ENCODE results near the gene ITPR2.
A peak's percentile ranks its signal among the peaks of the same experiment; 100 is the strongest.
"Not testable (repeated sequence)": the region's sequence is repeated elsewhere in the genome, so short reads cannot be mapped to it uniquely, and the experiment has no call there.

The ITPR2 gene

DNA sequence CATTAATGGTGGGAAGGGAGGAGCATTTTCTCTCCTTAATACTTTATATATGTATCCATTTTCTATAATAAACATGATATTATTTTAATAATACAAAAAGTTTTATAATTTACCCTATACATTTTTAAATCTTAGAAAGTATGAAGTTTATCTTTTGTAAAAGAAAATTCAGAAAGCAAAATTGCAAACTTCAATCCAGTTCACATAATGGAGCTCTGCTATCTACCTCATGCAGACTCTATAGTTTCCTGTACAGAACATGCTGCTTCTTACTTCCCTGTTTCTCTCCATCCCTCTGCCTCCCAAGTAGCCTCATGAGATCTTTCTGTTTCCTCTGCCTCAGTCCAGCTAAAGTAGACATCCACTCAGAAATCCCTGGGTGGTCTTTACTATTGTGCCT, 402.4 kb downstream of the ITPR2 start:
- DNase-seq, result not testable (repeated sequence)

DNA sequence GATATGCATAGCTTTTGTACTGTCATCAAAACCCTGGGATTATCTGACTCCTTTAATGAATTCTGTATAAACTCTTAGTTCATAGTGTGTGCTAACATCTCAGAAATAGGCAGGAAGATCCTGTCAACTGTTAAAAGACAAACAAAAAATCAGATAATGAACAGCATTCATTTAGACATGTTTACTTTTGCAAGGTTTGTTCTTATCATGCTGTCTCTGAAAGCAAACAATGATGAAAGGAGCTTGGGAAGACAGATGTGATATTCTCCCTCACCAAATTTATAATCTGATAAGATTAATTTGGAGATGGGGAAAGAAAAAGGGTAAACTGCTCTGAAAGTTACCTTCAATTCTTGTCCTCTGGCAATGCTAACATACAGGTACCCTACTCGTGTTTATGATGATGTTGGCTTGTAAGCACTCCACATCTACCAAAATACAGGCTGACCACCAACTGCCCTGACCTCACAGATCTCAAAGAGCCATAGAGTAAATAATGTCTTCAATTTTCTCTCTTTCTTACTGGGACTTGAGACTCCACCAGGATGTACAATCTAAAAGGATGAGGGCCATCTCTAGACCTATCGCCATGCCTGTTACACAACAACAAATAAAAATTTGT, 403.8 kb downstream of the ITPR2 start:
- no peak for DNase-seq

DNA sequence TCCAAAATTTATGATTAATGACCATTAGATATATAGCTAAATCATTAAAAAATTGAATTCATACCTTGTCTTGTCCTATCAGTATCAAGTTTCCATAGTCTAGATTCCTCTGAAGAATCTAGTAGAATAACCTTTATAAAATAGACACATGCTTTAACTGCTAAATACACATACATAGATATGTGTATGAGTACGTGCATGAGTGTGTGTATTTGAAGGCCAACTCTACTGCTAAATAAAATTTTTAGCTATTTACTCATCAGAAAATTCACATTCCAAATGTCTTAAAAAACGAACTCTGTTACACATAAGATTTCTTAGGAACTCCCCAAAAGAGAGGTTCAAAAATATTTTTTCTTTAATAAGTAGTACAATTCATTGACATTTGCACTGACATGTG, 404.6 kb downstream of the ITPR2 start:
- DNase-seq, result peak; percentile 31

DNA sequence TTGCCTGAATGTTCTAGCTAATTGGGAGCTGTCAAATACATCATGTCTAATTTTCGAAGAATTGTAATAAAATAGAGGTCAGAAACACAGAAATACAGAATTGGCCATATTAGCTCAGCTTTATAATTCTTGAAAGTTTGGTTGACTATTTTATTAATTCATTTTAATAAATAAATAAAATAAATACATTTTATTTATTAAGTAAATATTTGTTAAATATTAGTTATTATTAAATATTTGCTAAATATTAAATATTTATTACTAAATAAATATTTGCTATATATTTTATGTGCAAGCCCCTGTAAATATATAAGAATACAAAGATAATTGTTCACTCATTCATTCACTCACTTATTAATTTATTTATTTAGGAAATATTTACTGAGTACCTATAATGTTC, 406.3 kb downstream of the ITPR2 start:
- no peak for DNase-seq

DNA sequence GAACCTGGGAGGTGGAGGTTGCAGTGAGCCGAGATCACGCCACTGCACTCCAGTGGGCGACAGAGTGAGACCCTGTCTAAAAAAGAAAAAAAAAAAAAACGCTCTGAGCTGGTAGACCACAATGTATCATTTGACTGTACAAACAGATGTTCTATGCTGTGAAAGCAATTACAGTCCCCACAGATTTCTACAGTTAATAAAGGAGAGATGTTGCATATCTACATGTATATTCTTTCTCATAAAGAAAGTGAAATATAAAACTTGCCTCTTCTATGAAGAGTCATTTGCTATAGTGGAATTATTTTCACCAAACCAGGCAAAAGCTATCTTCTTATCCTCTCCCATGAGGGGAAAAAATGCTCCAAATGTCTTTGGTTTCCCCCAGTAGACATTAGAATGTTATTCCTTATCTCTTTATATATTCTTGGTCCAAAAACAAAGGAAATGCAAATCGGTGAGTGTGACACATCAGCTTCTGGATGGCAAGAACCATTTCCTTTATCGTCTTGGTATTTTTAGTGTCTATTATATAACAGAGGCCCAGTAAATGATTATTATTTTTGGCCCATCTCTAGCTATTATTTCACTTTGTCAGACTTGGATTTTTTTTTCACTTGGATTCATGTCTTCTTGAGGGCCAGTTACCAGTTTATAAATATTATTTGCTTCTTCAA, 407.3 kb downstream of the ITPR2 start:
- DNase-seq, result no peak

DNA sequence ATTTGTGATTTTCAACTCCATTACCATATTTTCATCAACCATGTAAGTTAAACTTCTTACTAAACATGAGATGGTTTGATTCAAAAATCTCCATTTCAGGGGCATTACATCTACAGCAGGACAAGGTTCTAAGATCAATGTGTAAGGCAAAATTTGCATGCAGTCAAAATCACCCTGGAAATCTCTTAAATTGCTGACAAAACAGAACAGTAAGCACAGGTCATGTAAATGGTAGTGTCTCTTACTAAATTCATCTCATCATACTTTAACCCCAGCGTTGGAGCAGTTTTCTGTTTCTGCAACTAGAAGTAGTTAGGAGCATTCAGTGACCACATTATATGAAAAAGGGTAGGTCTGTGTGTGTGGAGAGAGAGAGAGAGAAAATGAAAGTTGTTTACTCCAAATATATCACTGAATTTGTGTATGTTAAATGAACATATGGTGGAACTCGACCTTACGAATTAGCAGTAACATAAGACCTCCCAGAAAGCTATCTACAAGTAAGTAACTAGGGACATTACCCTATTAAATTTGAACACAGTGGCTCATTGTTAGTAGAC, 410.1 kb downstream of the ITPR2 start:
- no peak for DNase-seq

DNA sequence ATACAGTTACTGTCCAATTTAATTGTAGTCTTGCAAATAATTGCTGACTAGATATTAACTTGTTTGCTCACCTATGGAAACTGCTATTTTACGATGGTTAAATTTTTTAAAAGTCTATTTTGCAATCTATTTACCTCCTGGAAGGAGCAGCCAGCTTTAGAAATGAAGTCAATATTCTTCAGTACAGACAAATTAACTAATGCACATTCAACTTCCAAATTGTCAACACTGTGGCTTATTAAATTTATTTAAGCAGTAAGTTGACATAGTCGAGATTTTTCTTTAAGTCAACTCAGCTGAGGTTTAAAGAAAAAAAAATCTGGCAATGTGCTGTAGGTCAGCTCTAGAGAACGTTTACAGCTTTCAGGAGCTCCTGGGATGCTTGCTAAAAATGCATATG, 416.4 kb downstream of the ITPR2 start:
- DNase-seq, result no peak

DNA sequence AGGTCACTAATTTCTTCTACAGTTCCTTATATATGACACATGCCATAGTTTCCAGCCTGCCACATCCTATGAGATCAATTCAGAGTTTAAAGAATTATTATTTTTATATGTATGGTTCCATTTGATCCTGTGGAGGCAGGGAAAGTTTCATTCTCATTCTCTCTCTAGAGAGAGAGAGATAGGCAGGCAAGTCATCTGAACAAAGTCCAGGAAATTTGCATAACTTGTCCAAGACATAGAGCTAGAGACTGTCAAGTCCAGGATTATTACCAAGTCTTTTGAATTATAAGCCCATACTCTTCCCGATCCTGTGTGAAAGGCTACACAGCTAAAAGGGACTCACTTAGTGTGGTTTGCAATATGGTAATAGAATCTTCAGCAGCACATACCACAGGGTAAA, 422.3 kb downstream of the ITPR2 start:
- no peak for DNase-seq

DNA sequence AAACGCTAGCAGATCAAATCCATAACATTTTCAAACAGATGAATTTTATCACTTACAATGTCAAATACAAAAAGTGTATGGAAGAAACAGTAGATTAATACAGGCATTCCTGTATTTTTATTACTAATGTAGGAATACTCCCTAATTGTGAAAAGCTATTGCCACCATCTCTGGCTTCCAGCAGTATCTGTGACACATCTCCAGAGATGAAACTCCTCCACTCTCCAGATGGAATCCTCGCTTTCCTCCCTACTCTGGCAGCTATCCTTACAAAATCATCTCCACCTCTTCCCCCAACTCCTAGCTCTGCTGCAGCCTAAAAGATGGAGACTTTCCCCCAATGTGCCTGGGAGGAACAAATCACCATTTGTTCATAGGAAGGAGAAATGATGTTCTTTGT, 426.2 kb downstream of the ITPR2 start:
- DNase-seq, result no peak

DNA sequence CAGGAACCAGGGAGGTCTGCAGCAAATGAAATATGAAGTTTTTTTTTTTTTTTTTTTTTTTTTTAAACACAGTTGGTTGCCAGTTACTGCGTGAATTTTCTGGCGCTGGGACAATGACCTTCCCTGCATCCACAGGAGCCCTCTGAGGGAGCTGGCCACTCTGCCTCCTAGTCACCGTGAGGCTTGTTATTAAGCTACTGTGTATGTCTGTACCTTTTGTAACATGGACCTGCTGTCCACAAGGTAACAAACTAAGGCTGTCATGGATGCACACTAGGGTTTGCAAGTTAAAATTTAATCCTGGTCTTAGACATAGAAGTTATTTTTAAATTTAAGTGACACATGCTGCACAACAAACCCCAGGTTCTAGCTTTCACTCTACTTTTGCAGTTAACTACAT, 426.6 kb downstream of the ITPR2 start:
- no peak for DNase-seq

DNA sequence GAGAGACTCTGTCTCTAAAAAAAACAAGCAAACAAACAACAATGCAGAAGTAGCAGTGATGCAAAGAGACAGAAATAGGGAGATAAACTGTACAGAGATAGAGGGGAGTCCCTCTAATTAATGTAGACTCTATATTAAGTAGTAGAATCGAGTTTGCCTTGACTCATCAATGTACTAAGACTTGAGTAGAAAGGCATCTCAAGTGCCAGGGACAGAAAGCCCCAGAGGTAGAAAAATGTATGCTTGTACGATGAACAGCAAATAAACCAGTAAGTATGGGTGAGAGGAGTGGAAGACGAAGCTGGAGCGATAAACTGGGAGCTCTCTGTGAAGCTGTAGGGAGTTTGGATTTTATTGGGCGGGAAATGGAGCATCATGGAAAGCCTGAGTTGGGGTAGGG, 429.4 kb downstream of the ITPR2 start:
- no peak for DNase-seq

DNA sequence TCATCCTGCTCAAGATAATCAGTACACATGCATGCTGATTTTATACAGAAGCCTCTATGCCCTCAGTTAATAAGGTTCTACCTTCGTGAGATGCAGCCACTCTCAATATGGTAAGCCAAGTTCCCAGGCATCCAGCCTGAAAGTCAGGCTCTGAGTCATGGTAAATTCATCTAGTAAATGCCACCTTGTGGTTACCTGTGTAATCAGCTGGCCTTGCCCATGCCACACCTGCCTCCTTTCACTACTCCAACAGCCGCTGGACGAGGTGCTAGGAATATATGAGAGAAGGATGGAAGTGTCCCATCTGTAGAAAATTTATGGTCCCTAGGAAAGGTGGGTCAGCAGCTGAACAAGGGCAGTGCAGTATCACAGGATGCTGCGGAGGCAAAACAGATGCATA, 430.3 kb downstream of the ITPR2 start:
- DNase-seq, result no peak

DNA sequence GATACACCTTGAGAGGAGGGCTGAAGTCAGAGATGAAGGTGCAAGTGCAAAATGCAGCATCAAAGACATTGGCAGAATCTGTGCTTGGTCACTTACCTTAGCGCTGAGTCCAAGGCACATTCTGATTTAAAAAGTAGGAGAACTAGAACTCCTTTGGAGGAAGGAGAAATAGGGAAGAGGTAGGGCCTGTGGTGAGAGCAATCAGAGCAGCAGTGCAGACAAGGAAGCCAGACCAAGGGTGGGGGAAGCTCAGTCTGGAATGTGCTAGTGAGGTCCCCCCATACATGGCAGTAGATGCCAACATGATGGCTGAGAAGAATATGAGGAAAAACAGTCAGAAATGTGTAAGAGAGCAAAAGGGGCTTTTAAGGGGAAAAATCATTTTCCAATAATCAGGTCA, 431.1 kb downstream of the ITPR2 start:
- DNase-seq, result no peak

DNA sequence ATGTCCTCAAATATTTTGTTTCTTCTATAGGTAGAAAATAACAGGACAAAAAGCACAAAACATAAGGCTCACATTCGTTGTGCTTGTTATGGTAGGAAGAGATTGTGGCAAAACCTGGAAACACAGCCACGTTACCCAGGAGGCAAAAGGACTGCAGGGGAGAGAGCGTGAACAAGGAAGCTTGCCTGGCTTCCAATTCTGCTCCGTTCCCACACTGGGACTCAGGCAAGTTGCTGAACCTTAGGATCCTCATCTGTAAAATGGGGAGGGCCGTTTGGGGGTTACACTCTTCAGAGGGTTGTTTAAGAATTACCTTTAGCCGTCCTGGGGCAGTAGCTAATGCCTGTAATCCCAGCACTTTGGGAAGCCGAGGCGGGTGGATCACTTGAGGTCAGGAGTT, 432.4 kb downstream of the ITPR2 start:
- DNase-seq, result no peak

DNA sequence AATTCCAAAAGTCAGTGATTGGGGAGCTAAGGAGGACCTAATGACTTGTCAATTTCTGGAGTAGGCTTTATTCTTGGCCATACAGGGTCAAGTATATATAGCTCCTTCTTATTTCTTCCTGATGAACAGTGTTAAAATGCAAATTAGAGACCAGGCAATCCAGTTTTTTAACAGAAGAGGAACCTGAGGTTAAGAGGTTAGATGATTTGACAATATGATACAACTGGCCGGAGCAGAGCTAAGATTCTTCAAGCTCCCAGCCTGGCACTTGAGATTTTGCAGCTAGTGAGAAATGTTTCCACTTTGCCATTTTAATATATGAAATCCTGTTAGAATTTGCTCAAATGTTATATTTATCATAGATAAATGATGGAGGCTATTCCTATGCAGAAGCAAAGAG, 433.6 kb downstream of the ITPR2 start:
- DNase-seq, result no peak

DNA sequence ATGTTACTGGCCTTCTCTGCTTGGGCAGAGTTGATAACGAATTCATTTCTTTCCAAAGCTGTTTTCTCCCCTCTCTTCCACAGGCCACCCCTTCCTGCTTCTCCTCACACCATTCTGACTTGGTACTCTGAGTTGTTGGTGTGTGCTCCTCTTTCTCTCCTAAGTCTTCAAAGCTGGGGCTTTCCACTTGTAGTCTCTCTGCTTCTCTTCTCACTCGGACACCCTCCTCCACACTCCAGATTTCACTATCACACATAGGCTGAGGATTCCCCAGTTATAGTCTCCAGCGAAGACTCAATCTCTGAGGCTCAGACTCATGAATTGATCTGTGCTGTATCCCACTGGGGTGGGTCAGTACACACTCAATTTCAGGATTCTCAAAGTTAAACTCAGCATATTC, 436.6 kb downstream of the ITPR2 start:
- no peak for DNase-seq

DNA sequence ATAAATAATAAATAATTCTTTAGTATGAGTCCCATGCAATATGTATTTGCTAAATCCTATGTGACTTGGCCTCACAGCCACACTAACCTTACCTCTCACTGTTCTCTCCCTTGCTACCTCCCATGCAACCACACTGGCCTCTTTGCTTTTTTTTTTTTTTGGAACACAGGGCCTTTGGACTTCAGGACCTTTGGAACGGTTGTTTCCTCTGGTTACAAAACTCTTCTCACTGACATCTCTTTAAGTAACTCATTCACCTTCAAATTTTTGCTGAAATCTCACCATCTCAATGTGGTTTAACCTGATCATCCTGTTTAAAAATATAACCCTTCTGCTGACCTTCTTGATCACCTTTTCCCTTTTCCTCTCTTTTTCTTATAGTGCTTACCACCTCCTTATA, 443.7 kb downstream of the ITPR2 start:
- no peak for DNase-seq

DNA sequence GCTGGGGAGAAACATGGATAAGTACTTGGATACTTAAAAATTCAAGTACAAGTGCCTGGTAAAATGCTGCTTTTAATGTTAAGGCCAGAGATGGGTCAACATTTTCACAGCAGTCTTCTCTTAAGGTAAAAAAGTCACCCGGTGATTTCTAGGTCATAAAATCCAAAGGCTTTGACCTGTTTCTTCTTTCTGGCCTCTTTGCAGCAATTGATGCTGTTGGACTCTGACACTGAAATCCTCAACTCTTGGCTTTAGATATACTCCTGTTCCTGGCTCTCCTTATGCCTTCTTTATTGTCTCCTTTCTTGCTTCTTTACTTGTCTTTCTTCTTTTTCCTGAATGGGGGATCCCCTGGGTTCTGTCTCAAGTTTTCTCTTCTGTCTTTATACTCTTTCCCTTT, 448.5 kb downstream of the ITPR2 start:
- DNase-seq, result no peak

DNA sequence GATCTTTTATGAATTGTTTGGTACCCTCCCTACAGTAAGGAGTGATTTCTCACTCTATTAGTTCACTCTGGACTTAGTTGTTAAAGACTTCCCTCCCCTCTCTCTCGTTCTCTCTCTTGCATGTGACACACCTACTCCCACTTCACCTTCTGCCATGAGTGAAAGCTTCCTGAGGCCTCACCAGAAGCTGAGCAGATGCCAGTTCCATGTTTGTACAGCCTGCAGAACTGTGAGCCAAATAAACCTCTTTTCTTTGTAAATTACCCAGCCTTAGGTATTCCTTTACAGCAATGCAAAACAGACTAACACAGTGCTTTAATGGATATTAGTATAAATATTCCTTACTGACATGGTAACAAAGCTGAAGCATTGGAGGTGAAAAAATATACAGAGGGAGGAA, 450.0 kb downstream of the ITPR2 start:
- DNase-seq, result no peak

DNA sequence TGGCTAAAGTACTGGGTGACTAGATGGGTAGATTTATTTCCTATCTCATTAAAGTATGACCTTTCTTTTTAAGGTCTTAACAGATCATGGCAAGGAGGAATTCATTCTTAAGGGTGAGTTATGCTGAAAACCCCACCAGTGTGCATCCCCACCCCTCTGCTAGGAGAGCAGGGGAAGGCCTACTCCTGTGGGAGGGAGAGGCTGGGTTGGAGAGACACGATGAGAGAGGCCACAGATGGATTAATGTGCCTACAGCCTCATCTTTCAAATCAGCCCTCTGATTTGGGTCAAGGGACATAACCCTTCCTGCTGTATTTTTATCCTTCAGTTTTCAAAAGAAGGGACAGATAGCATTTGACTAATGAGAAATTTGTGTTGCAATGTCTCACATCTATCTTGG, 452.1 kb downstream of the ITPR2 start:
- no peak for DNase-seq

DNA sequence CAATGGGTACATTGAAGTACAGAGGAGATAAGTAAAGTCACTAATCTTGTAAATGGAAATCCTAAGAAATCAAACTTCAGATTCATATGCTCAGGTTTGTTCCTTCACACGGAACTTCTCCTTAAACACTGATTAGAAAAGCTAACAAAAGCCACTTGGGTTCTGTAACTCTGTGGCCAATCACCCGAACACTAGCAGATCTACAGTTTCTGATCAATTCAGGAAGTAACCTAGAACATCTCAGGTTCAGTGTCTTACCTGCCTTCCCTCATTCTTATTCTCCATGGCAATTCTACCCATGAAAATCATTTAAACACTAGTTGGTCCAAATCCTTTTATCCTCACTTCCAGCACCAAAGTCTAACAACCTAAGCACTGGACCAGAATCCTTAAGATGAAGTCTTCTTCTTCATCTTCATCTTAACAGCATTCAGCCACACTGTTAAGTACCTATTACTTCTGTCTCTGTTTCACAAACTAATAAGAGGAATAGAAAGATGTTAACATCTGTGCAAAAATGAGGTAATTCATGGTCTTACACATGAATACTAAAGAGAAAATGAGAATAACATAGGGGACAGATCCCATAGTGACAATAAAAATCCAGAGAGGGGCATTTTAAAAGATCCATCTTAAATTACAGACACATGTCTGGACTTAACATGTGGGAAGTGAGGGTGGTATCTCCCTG, 453.1 kb downstream of the ITPR2 start:
- DNase-seq, result no peak

DNA sequence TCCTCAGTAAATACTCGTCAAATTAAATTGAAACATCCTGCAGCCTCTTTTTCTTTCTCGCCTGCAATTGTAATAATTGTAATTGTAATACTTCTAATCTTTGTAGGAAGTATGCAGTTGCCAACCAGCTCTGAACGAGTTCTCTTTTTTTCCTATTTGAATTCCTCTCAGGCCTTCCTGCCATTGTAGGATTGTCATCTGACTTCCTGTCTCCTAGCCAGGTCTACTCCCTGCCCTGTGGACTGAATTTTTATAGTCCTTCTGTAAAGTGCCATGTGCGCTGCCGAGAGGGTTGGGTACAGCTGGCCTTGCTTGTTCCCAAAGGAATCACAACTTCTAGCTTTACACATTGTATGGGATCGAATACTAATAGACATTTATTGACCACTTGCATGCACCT, 454.3 kb downstream of the ITPR2 start:
- DNase-seq, result no peak

DNA sequence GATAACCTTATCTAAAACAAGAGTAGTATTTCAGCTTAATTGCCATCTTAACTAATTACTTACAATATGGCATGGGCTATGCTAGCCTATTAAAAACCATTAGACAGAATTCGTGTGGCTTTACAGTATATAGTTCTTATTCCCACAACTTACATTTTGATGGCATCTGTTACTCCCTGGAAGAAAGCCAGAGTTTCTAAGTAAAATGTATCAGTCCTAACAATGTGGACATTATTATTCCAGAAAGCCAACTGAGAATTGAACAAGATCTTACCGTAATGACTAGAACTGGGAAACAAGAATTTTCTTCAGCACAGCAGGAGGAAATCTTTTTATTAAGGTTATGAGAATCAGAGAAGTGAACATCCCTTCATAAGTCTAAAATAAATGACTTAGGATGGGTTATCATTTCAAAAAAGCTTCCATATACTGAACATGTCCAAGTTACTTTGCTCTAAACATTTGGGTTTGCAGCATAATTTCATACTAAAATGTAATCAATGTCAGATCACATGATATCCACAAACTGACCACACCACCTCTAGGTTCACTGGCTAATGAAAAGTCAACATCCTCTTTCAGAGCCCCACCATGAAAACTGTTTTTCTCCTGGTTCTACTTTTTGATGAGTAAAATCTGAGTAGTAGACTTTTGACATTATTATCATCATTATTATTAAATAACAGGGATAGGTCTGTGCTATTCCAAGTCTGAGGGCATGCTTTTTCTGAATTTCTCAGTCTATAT, 457.9 kb downstream of the ITPR2 start:
- no peak for DNase-seq

All from HCEC 1CT (cell line).